Activated naive CD4-positive, alpha-beta T cell treated with anti-CD3 and anti-CD28 coated beads, Interleukin-2, amount 50 U/mL, for 24 hours (primary cell): ENCODE data around the gene BRSK1.

ENCODE experiments used
- H3K27ac Mint-ChIP-seq: one replicate; pipeline ENCODE4 v1.8.0; 2021; ENCODE audit warnings: mild to moderate bottlenecking, mixed read lengths
- H3K27me3 Mint-ChIP-seq: one replicate; pipeline ENCODE4 v1.8.0; 2021; ENCODE audit warnings: mixed read lengths
- H3K36me3 Mint-ChIP-seq: one replicate; pipeline ENCODE4 v1.8.0; 2021; ENCODE audit warnings: mixed read lengths
- H3K4me1 Mint-ChIP-seq: one replicate; pipeline ENCODE4 v1.8.0; 2021; ENCODE audit warnings: mixed read lengths
- H3K4me3 Mint-ChIP-seq: one replicate; pipeline ENCODE4 v1.8.0; 2021; ENCODE audit warnings: mild to moderate bottlenecking, mixed read lengths
- H3K9me3 Mint-ChIP-seq: one replicate; pipeline ENCODE4 v1.8.0; 2021; ENCODE audit warnings: mixed read lengths

BRSK1 gene

GRCh38 chr19:55250262-55251036 lies 33.3 kb upstream of the BRSK1 start:
- Mint-ChIP-seq H3K4me3 (peak overlapping the region; percentile 86), H3K36me3 (peaks cover 11% of the 10 kb centered on the region), H3K27ac (peak overlapping the region; percentile 91)

GRCh38 chr19:55251341-55252081 lies 32.3 kb upstream of the BRSK1 start:
- Mint-ChIP-seq H3K4me1 (peaks cover 65% of the 10 kb centered on the region), H3K27ac (peak overlapping the region; percentile 91), H3K9me3 (no peaks in the 10 kb centered on the region), H3K27me3 (no peaks in the 10 kb centered on the region), H3K4me3 (peak overlapping the region; percentile 86), H3K36me3 (peaks cover 14% of the 10 kb centered on the region)

More at GRCh38 chr19:55250262-55251036, 33.3 kb upstream of the BRSK1 start:
- Mint-ChIP-seq H3K27me3 (no peaks in the 10 kb centered on the region), H3K4me1 (peaks cover 55% of the 10 kb centered on the region), H3K9me3 (no peaks in the 10 kb centered on the region)

GRCh38 chr19:55252760-55253663 lies 30.8 kb upstream of the BRSK1 start:
- Mint-ChIP-seq H3K27me3 (no peaks in the 10 kb centered on the region), H3K9me3 (no peaks in the 10 kb centered on the region)

GRCh38 chr19:55253842-55254624 lies 29.8 kb upstream of the BRSK1 start:
- Mint-ChIP-seq H3K36me3 (peaks cover 14% of the 10 kb centered on the region), H3K4me3 (peak overlapping the region; percentile 97), H3K9me3 (no peaks in the 10 kb centered on the region), H3K27me3 (no peaks in the 10 kb centered on the region), H3K4me1 (peaks cover 63% of the 10 kb centered on the region), H3K27ac (peak overlapping the region; percentile 98)

More at GRCh38 chr19:55252760-55253663, 30.8 kb upstream of the BRSK1 start:
- Mint-ChIP-seq H3K36me3 (peaks cover 14% of the 10 kb centered on the region), H3K4me3 (peak overlapping the region; percentile 97), H3K27ac (peak overlapping the region; percentile 98), H3K4me1 (peaks cover 73% of the 10 kb centered on the region)

- peaks cover 14% of the 10 kb centered on the region for H3K36me3 Mint-ChIP-seq
- peak overlapping the region; percentile 98 for H3K27ac Mint-ChIP-seq
- H3K9me3 Mint-ChIP-seq: no peaks in the 10 kb centered on the region
- no peaks in the 10 kb centered on the region for H3K27me3 Mint-ChIP-seq
- H3K4me1 Mint-ChIP-seq: peaks cover 61% of the 10 kb centered on the region
- H3K4me3 Mint-ChIP-seq: peak overlapping the region; percentile 97
Observed at GRCh38 chr19:55254625-55254977, 29.2 kb upstream of the BRSK1 start.

- Mint-ChIP-seq H3K9me3 (no peaks in the 10 kb centered on the region), H3K27me3 (no peaks in the 10 kb centered on the region), H3K4me3 (peak overlapping the region; percentile 97), H3K4me1 (peaks cover 62% of the 10 kb centered on the region), H3K27ac (peak overlapping the region; percentile 98), H3K36me3 (peaks cover 13% of the 10 kb centered on the region)
Observed at GRCh38 chr19:55255618-55256423, 28.0 kb upstream of the BRSK1 start.

GRCh38 chr19:55256562-55257460 lies 27.0 kb upstream of the BRSK1 start:
- H3K36me3 Mint-ChIP-seq: peaks cover 9% of the 10 kb centered on the region
- H3K27ac Mint-ChIP-seq: peak overlapping the region; percentile 98
- no peaks in the 10 kb centered on the region for H3K9me3 Mint-ChIP-seq
- H3K27me3 Mint-ChIP-seq: no peaks in the 10 kb centered on the region
- H3K4me3 Mint-ChIP-seq: peak overlapping the region; percentile 97
- H3K4me1 Mint-ChIP-seq: peaks cover 52% of the 10 kb centered on the region

GRCh38 chr19:55257461-55258420 lies 26.1 kb upstream of the BRSK1 start:
- Mint-ChIP-seq H3K4me1 (peaks cover 47% of the 10 kb centered on the region), H3K27ac (peak overlapping the region; percentile 98), H3K9me3 (no peaks in the 10 kb centered on the region), H3K36me3 (peaks cover 11% of the 10 kb centered on the region), H3K27me3 (no peaks in the 10 kb centered on the region), H3K4me3 (peak overlapping the region; percentile 97)

GRCh38 chr19:55258476-55258827 lies 25.3 kb upstream of the BRSK1 start:
- Mint-ChIP-seq H3K36me3 (peaks cover 11% of the 10 kb centered on the region), H3K4me1 (peaks cover 44% of the 10 kb centered on the region), H3K4me3 (peak overlapping the region; percentile 96)

GRCh38 chr19:55258828-55259539 lies 24.8 kb upstream of the BRSK1 start, which contains the start of gene PPP6R1:
Gene PPP6R1, minus strand, starts transcription at chr19:55259017. Its CDS starts 11,914 bp downstream, at chr19:55247103.
- peak within 1 kb of the TSS; percentile 97 for H3K4me3 Mint-ChIP-seq
- H3K9me3 Mint-ChIP-seq: no peaks in the 10 kb centered on the region
- H3K27me3 Mint-ChIP-seq: no peaks in the 10 kb centered on the region
- peaks cover 10% of the 10 kb centered on the region for H3K36me3 Mint-ChIP-seq
- H3K27ac Mint-ChIP-seq: peak within 1 kb of the TSS; percentile 98
- H3K4me1 Mint-ChIP-seq: peaks cover 38% of the 10 kb centered on the region

More at GRCh38 chr19:55258476-55258827, 25.3 kb upstream of the BRSK1 start:
- H3K9me3 Mint-ChIP-seq: no peaks in the 10 kb centered on the region
- no peaks in the 10 kb centered on the region for H3K27me3 Mint-ChIP-seq
- no peak overlapping the region for H3K27ac Mint-ChIP-seq

GRCh38 chr19:55259540-55260210 lies 24.1 kb upstream of the BRSK1 start:
- Mint-ChIP-seq H3K4me1 (peaks cover 34% of the 10 kb centered on the region), H3K27me3 (no peaks in the 10 kb centered on the region), H3K36me3 (peaks cover 7% of the 10 kb centered on the region), H3K4me3 (peak overlapping the region; percentile 96), H3K27ac (peak overlapping the region; percentile 97), H3K9me3 (no peaks in the 10 kb centered on the region)
